ENCODE data around the gene KREMEN1. TPM values are rescaled to one million over a fixed set of nuclear protein-coding genes. Genes with fewer than 3 reads are reported as not detected.

Gene KREMEN1
- total and polyA plus RNA-seq, 4 donors: 1.2 to 22.6 (median 3.8) TPM

GRCh38 chr22:29110946-29111345 is 38.1 kb downstream of the KREMEN1 start:
- Histone ChIP-seq H3K4me1 (ENCODE audit: control insufficient read depth in 4 of 4, insufficient read depth in 4 of 4, low read length in 3 of 4) (no peaks in the 10 kb centered on the region), H3K27ac (ENCODE audit: low read depth in 1 of 2, low read length in 2 of 2) (no peak overlapping the region), H3K9ac (ENCODE audit: low read depth in 1 of 2, low read length in 2 of 2) (no peak overlapping the region), H3K4me3 (ENCODE audit: low read depth in 1 of 3, low read length in 3 of 3) (no peak overlapping the region), H3K27me3 (ENCODE audit: control insufficient read depth in 4 of 4, insufficient read depth in 4 of 4, low read length in 3 of 4) (no peaks in the 10 kb centered on the region), H3K9me3 (ENCODE audit: control insufficient read depth in 4 of 4, low read length in 3 of 4) (no peaks in the 10 kb centered on the region), H3K36me3 (ENCODE audit: control insufficient read depth in 4 of 4, insufficient read depth in 3 of 4, low read depth in 1 of 4, low read length in 3 of 4) (no peaks in the 10 kb centered on the region)
- 98% methylated on average over 3 of the region's 3 CpGs for WGBS
- TF ChIP-seq MAX (IDR thresholded peaks at IDR 0.05) (no peak), CTCF (IDR thresholded peaks at IDR 0.05; ENCODE audit: low read depth, low read length, missing input control) (no peak), RXRA (IDR thresholded peaks at IDR 0.05) (no peak), EGR1 (IDR thresholded peaks at IDR 0.05; ENCODE audit: low read depth in 2 of 2) (no peak), GABPA (IDR thresholded peaks at IDR 0.05 in 1 of 2, conservative IDR thresholded peaks at IDR 0.05 in 1 of 2) (no peak), ZBTB33 (IDR thresholded peaks at IDR 0.05) (no peak), JUND (IDR thresholded peaks at IDR 0.05) (no peak), TAF1 (conservative IDR thresholded peaks at IDR 0.05) (no peak), YY1 (IDR thresholded peaks at IDR 0.05) (no peak), HNF4A (conservative IDR thresholded peaks at IDR 0.05) (no peak), ATF3 (IDR thresholded peaks at IDR 0.05) (no peak), REST (IDR thresholded peaks at IDR 0.05) (no peak), HNF4G (IDR thresholded peaks at IDR 0.05) (no peak), RAD21 (IDR thresholded peaks at IDR 0.05) (no peak), FOXA2 (IDR thresholded peaks at IDR 0.05) (no peak), SP1 (IDR thresholded peaks at IDR 0.05) (no peak)
- no peak for DNase-seq (ENCODE audit: low spot score)

- 92% methylated on average over 3 of the region's 3 CpGs for WGBS
- peak; percentile 10 for TF ChIP-seq CTCF (IDR thresholded peaks at IDR 0.05; ENCODE audit: low read depth, low read length, missing input control)
- peak; percentile 60 to 64 for TF ChIP-seq RAD21 (IDR thresholded peaks at IDR 0.05)
- TF ChIP-seq FOXA2 (IDR thresholded peaks at IDR 0.05): no peak
- no peak for TF ChIP-seq MAX (IDR thresholded peaks at IDR 0.05)
- no peak for TF ChIP-seq RXRA (IDR thresholded peaks at IDR 0.05)
- no peak for TF ChIP-seq YY1 (IDR thresholded peaks at IDR 0.05)
- TF ChIP-seq HNF4A (conservative IDR thresholded peaks at IDR 0.05): no peak
- no peak for TF ChIP-seq HNF4G (IDR thresholded peaks at IDR 0.05)
These were observed 39.3 kb downstream of the KREMEN1 start for GRCh38 chr22:29112121-29112520.

More at GRCh38 chr22:29112121-29112520, 39.3 kb downstream of the KREMEN1 start:
- H3K9me3 ChIP-seq (ENCODE audit: control insufficient read depth in 4 of 4, low read length in 3 of 4): no peaks in the 10 kb centered on the region
- no peak overlapping the region for H3K4me3 ChIP-seq (ENCODE audit: low read depth in 1 of 3, low read length in 3 of 3)
- no peak overlapping the region for H3K9ac ChIP-seq (ENCODE audit: low read depth in 1 of 2, low read length in 2 of 2)
- no peaks in the 10 kb centered on the region for H3K36me3 ChIP-seq (ENCODE audit: control insufficient read depth in 4 of 4, insufficient read depth in 3 of 4, low read depth in 1 of 4, low read length in 3 of 4)
- H3K27me3 ChIP-seq (ENCODE audit: control insufficient read depth in 4 of 4, insufficient read depth in 4 of 4, low read length in 3 of 4): no peaks in the 10 kb centered on the region
- H3K4me1 ChIP-seq (ENCODE audit: control insufficient read depth in 4 of 4, insufficient read depth in 4 of 4, low read length in 3 of 4): no peaks in the 10 kb centered on the region
- no peak for DNase-seq (ENCODE audit: low spot score)
- H3K27ac ChIP-seq (ENCODE audit: low read depth in 1 of 2, low read length in 2 of 2): no peak overlapping the region

All from liver (tissue), 9 donors.